Natural killer cell (primary cell): Measurements from ENCODE around the gene PTPRT. TPM values are rescaled to one million over a fixed set of nuclear protein-coding genes. Genes with fewer than 3 reads are reported as not detected.

Source experiments
- ATAC-seq, 3 donors: fragments of 150-1000 bp in 2 of 3; fragments of 200-7000 bp in 1 of 3; cut with Tn5 transposase; 1 replicate in 1 of 3; 2 replicates in 2 of 3; pipeline ENCODE4 v1.10.0; 2021; ENCODE audit warnings: mild to moderate bottlenecking in 2 of 3, moderate library complexity in 2 of 3
- DNase-seq, 2 donors: peaks; one replicate each; pipeline versions ENCODE4 v3.0.0 to v3.0.0-alpha.2; 2013 to 2021; ENCODE audit warnings: mixed read lengths in 1 of 2
- H3K27ac ChIP-seq: one replicate; pipeline ENCODE4 v1.5.1; 2013; ENCODE audit warnings: mild to moderate bottlenecking, low read length
- H3K27me3 ChIP-seq: one replicate; pipeline ENCODE4 v1.6.1; 2013; ENCODE audit warnings: low read length; ENCODE audit not compliant: control insufficient read depth, insufficient read depth
- H3K36me3 ChIP-seq: one replicate; pipeline ENCODE4 v1.6.1; 2013; ENCODE audit warnings: low read length; ENCODE audit not compliant: control insufficient read depth, insufficient read depth
- H3K4me1 ChIP-seq: one replicate; pipeline ENCODE4 v1.6.1; 2013; ENCODE audit warnings: low read length; ENCODE audit not compliant: control insufficient read depth, insufficient read depth
- H3K4me3 ChIP-seq: one replicate; pipeline ENCODE4 v1.5.1; 2013; ENCODE audit warnings: low read length
- H3K9me3 ChIP-seq: one replicate; pipeline ENCODE4 v1.6.1; 2013; ENCODE audit warnings: low read length; ENCODE audit not compliant: control insufficient read depth, insufficient read depth
- H3K27ac Mint-ChIP-seq, 2 donors: one replicate each; pipeline ENCODE4 v1.8.0; 2022; ENCODE audit warnings: mild to moderate bottlenecking in 2 of 2, mixed read lengths in 2 of 2, moderate library complexity in 1 of 2
- H3K27me3 Mint-ChIP-seq, 2 donors: one replicate each; pipeline ENCODE4 v1.8.0; 2022; ENCODE audit warnings: low read depth in 2 of 2, mixed read lengths in 2 of 2
- H3K36me3 Mint-ChIP-seq: one replicate; pipeline ENCODE4 v1.8.0; 2022; ENCODE audit warnings: mixed read lengths
- H3K4me1 Mint-ChIP-seq, 2 donors: one replicate each; pipeline ENCODE4 v1.8.0; 2022; ENCODE audit warnings: mixed read lengths in 2 of 2
- H3K4me3 Mint-ChIP-seq: one replicate; pipeline ENCODE4 v1.8.0; 2022; ENCODE audit warnings: mild to moderate bottlenecking, moderate library complexity, mixed read lengths
- H3K9me3 Mint-ChIP-seq, 2 donors: one replicate each; pipeline ENCODE4 v1.8.0; 2022; ENCODE audit warnings: mixed read lengths in 2 of 2
- CTCF ChIP-seq: fragments of 200-600 bp; IDR thresholded peaks from one replicate; pipeline ENCODE4 v1.8.0; 2022; ENCODE audit warnings: antibody characterized with exemption
- WGBS: methylation state at CpG from one replicate; pipeline ENCODE4 v1.1.7; 2013; ENCODE audit warnings: missing lambda C conversion rate; ENCODE audit not compliant: insufficient coverage; 5-methylcytosine and 5-hydroxymethylcytosine counted together
- intact Hi-C: fragments of 100-400 bp; cut with micrococcal nuclease; formaldehyde crosslinking; loops from one replicate; pipeline ENCODE4 v1.14.2; 2022
- total RNA-seq, 4 donors: library from RNA; stranded (reverse); fragments of 120-200 nt in 1 of 4; gene quantifications; one replicate each; pipeline versions ENCODE4 v1.2.3 to v1.2.4, GENCODE V29; 2013 to 2022

Gene PTPRT
- total RNA-seq, 3 donors from 2014 or later (not counting 1 experiment from before 2014, with no cell fraction given), result not detected

DNA sequence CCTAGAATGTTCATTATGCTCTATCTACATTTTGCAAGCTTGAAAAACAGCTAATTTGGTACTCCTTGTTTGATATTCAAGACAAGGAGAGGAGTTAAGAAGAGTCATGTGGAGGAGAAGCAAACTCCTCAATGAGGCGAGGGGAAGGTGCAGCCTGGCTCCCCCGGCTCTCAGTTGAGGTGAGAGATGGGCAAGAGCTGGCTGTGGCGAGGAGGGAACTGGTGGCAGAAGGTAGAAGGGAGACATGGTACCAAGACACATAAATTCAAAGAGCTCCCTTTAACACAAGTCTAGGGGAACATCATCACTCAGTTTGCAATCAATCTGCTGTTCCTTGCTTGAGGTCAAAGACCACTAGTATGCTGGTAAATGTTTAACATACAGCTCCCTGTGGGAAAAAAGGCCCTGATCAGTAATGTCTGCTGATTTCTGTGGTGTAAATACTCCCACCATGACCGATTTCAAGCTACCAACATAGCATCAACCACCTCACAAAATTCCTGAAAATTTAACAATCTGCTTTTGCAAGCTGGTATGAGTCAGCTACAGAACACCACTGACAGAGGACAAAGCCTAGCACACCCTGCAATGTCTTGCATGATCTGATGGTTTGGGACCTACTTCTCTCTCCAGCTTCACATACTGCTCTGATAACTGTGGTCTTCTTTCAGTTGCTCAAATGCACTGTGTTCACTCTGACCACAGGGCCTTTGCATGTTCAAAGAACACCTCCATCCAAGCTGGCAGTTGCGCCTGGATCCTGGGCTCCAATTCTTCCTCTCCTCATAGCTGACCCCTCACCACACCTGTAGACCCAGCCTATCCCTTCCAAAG is 1055.2 kb downstream of the PTPRT start:
- TF ChIP-seq CTCF, result no peak
- Mint-ChIP-seq H3K27me3 (peaks cover 0 to 3% of the 10 kb centered on the region in 2 donors), H3K36me3 (no peaks in the 10 kb centered on the region), H3K4me1 (no peaks in the 10 kb centered on the region), H3K27ac (no peak overlapping the region), H3K4me3 (no peak overlapping the region), H3K9me3 (peaks cover 0 to 4% of the 10 kb centered on the region in 2 donors)
- 85% methylated on average over 5 of the region's 5 CpGs for WGBS
- Histone ChIP-seq H3K4me3 (no peak overlapping the region), H3K36me3 (no peaks in the 10 kb centered on the region), H3K27me3 (no peaks in the 10 kb centered on the region), H3K9me3 (no peaks in the 10 kb centered on the region), H3K27ac (no peak overlapping the region), H3K4me1 (no peaks in the 10 kb centered on the region)
- DNase-seq, result no peak
- ATAC-seq, result no peak
- intact Hi-C loops, result no loop called here

DNA sequence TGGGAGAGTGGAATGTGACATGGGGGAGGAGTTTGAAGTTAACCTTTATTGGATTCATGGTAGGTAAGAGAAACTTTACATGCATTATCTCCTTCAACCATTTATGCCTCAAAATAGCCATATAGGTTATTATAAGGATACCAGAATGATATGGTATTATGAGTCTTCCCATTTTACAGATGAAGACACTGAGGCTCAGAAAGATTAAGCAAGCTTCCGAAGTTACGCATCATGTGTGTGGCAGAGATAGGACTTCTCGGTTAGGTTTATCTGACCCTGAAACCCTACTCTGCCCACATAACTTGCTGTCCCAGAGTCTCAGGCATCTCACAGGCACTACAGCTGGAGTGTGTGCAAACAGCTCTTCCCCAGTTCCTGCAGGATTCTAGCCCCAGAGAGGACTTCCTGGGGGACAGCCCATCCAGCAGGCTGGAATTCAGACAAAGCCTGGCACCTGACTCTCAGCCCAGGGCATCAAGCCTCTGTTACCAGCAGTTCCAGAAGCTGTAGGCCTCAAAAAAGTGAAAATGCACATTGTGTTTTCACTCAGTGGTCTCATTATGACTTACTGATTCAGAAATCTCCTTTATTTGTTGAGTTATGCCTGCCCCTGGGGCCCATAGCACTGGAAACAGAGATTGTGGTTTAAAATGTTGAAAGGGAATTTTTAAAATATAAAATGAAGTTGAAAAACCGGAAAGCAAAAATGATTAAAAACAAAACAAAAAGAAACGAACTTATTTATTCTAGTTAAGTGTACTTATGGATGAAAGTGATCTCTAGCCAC is 1058.7 kb downstream of the PTPRT start:
- ATAC-seq, result no peak
- H3K36me3 Mint-ChIP-seq, result no peaks in the 10 kb centered on the region
- no peaks in the 10 kb centered on the region for H3K4me1 Mint-ChIP-seq
- H3K9me3 ChIP-seq, result no peaks in the 10 kb centered on the region
- no peaks in the 10 kb centered on the region for H3K36me3 ChIP-seq
- H3K27ac Mint-ChIP-seq, result no peak overlapping the region
- no peaks in the 10 kb centered on the region for H3K27me3 ChIP-seq
- DNase-seq, result no peak
- 88% methylated on average over 5 of the region's 5 CpGs for WGBS
- H3K4me1 ChIP-seq, result no peaks in the 10 kb centered on the region
- peaks cover 3% of the 10 kb centered on the region in 2 donors for H3K9me3 Mint-ChIP-seq
- peaks cover 0 to 3% of the 10 kb centered on the region in 2 donors for H3K27me3 Mint-ChIP-seq
- H3K27ac ChIP-seq, result no peak overlapping the region
- TF ChIP-seq CTCF, result no peak
- no peak overlapping the region for H3K4me3 Mint-ChIP-seq
- H3K4me3 ChIP-seq, result no peak overlapping the region
- intact Hi-C loops, result no loop called here

DNA sequence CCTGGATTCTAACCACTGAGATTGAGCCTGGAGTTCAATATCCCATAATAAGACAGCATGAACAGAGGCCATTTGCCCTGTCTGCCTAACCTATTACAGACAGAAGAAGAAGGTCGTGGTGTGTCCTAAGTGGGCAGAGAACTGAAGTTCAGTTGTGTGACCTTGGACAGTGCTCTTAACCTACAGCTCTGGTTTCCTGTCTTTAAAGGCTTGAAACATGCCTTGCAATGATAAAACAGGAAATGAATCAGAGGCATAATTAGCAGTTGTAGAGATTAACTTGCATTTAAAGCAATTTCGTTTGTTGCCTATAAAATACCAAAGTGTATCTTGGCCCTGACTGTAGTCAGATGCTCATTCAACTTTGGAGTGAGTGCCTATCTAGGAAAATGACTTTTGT is 1064.3 kb downstream of the PTPRT start:
- no peaks in the 10 kb centered on the region for H3K36me3 Mint-ChIP-seq
- H3K27ac Mint-ChIP-seq, result no peak overlapping the region
- Histone ChIP-seq H3K36me3 (no peaks in the 10 kb centered on the region), H3K4me3 (no peak overlapping the region), H3K27me3 (no peaks in the 10 kb centered on the region), H3K27ac (no peak overlapping the region), H3K9me3 (peaks cover 4% of the 10 kb centered on the region), H3K4me1 (no peaks in the 10 kb centered on the region)
- no peak overlapping the region for H3K4me3 Mint-ChIP-seq
- intact Hi-C loops, result no loop called here
- no peak for TF ChIP-seq CTCF
- WGBS, result 33% methylated on average over 2 of the region's 2 CpGs
- peaks cover 2 to 3% of the 10 kb centered on the region in 2 donors for H3K9me3 Mint-ChIP-seq
- no peaks in the 10 kb centered on the region for H3K27me3 Mint-ChIP-seq
- no peaks in the 10 kb centered on the region for H3K4me1 Mint-ChIP-seq
- ATAC-seq (no peak), DNase-seq (no peak)
